Erythroblast (primary cell): ENCODE measurements around the gene OR10K1.

Experiments
- GATA1 ChIP-seq: IDR thresholded peaks from 2 replicates; pipeline ENCODE4 v1.6.1; 2011; ENCODE audit warnings: low read depth, mild to moderate bottlenecking, control low read depth, low read length, moderate library complexity
- POLR2A ChIP-seq: IDR thresholded peaks from 2 replicates; pipeline ENCODE4 v1.6.1; 2011; ENCODE audit warnings: mild to moderate bottlenecking, low read length

DNA sequence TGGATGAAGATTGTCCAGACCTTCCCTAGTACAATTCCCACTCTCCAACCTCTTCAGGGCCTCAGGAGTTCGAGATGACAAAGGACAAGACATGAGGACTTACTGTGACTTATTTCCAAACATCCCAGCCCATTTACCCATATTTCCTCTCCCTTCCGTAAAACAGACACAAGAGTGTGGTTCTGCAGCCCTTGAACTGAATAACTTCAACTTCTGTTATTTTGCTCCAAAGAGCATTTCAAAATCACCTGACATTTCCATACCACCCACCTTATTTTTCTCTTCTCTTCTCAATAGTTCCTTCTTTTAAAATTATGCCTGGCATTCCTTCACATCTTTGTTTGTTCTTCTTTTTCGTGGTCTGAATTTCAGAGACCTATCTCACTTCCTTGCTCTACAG lies 26.9 kb upstream of the OR10K1 start:
- no peak for TF ChIP-seq POLR2A
- no peak for TF ChIP-seq GATA1
